Prostate gland (tissue), 2 donors: Measurements from ENCODE around the gene PPP1R17. TPM values are rescaled to one million over a fixed set of nuclear protein-coding genes. Genes with fewer than 3 reads are reported as not detected.

Source experiments
- DNase-seq: peaks from one replicate; pipeline ENCODE4 v3.0.0-alpha.2; 2019; ENCODE audit warnings: low spot score
- H3K27ac ChIP-seq, 2 donors: fragments of 200-600 bp; sonication (generic); 2 replicates each; pipeline ENCODE4 v1.5.1; 2017 to 2019
- H3K27me3 ChIP-seq: fragments of 200-600 bp; sonication (generic); replicated peaks from 2 replicates; pipeline ENCODE4 v1.5.1; 2019; ENCODE audit not compliant: insufficient read depth
- H3K36me3 ChIP-seq, 2 donors: fragments of 200-600 bp; sonication (generic); 1 replicate in 1 of 2; 2 replicates in 1 of 2; pipeline versions ENCODE4 v1.5.1 to v1.8.1; 2017 to 2019
- H3K4me1 ChIP-seq: fragments of 200-600 bp; sonication (generic); replicated peaks from 2 replicates; pipeline ENCODE4 v1.5.1; 2019
- H3K4me3 ChIP-seq, 2 donors: fragments of 200-600 bp; sonication (generic); 2 replicates each; pipeline ENCODE4 v1.5.1; 2017 to 2019
- H3K9me3 ChIP-seq: fragments of 200-600 bp; sonication (generic); 2 replicates; pipeline ENCODE4 v1.5.1; 2017
- CTCF ChIP-seq, 4 experiments: fragments of 200-600 bp in 2 of 4; fragments of 450-650 bp in 2 of 4; sonication (generic) in 2 of 4; IDR thresholded peaks; 1 replicate in 3 of 4; 2 replicates in 1 of 4; pipeline ENCODE4 v1.5.1; 2016 to 2019; ENCODE audit warnings: antibody characterized with exemption in 4 of 4, mild to moderate bottlenecking in 2 of 4, moderate library complexity in 2 of 4
- POLR2A ChIP-seq: fragments of 450-650 bp; IDR thresholded peaks from one replicate; pipeline ENCODE4 v1.6.1; 2016; ENCODE audit warnings: antibody characterized with exemption, mild to moderate bottlenecking
- POLR2AphosphoS5 ChIP-seq: sonication (generic); formaldehyde crosslinking; IDR thresholded peaks from one replicate; pipeline ENCODE4 v1.6.1; 2017; ENCODE audit warnings: antibody characterized with exemption
- WGBS: methylation state at CpG from one replicate; pipeline ENCODE4 v1.1.5; 2018; 5-methylcytosine and 5-hydroxymethylcytosine counted together
- intact Hi-C: fragments of 100-400 bp; cut with DNase I; formaldehyde crosslinking; loops from one replicate; pipeline ENCODE4 v1.14.2; 2022
- total RNA-seq, 2 donors: library from RNA; depleted of rRNA; stranded (reverse); fragments of >200 nt; gene quantifications; one replicate each; pipeline ENCODE4 v1.1.0, GENCODE V29; 2016

PPP1R17 gene
- total RNA-seq, 2 donors from 2014 or later = not detected

- Histone ChIP-seq H3K36me3 (no peaks in the 10 kb centered on the region), H3K4me3 (no peak overlapping the region), H3K4me1 (no peaks in the 10 kb centered on the region), H3K9me3 (no peaks in the 10 kb centered on the region), H3K27ac (no peak overlapping the region), H3K27me3 (peaks cover 3% of the 10 kb centered on the region)
- no peak for DNase-seq
- no peak for TF ChIP-seq CTCF (IDR thresholded peaks at IDR 0.05)
- no peak for TF ChIP-seq POLR2AphosphoS5
- TF ChIP-seq POLR2A = no peak
- intact Hi-C loops = no loop called here
- 58% methylated on average over 5 of the region's 5 CpGs for WGBS
Observed at GRCh38 chr7:31683445-31684225, 3.4 kb upstream of the PPP1R17 start.

GRCh38 chr7:31688372-31688771, 1.4 kb downstream of the PPP1R17 start:
- TF ChIP-seq POLR2A (no peak), CTCF (IDR thresholded peaks at IDR 0.05) (no peak)

DNA sequence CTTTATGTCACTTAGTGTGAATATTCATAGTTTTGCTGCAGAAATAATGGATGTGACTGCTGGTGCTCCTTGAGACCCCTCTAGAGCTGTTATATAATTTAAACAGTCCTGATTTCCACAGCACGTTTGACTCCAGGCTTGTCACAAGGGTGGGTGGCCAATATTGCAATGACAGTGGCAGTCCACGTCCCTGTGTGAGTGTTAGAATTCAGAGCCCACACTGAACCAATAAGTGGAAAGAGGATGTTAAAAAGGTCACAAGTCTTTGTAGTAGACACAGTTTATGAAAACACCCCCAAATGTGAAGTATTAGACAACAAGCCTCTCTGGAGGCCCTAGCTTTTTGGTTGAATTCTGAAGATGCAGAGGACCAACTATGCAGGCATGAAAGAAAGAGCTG, 2.0 kb downstream of the PPP1R17 start:
- no peak for DNase-seq
- intact Hi-C loops = no loop called here
- no peaks in the 10 kb centered on the region for H3K9me3 ChIP-seq
- H3K27me3 ChIP-seq = no peaks in the 10 kb centered on the region
- no peak overlapping the region for H3K27ac ChIP-seq
- 52% methylated on average over 2 of the region's 2 CpGs for WGBS
- no peak overlapping the region for H3K4me3 ChIP-seq
- H3K36me3 ChIP-seq = no peaks in the 10 kb centered on the region
- TF ChIP-seq POLR2A (no peak), POLR2AphosphoS5 (no peak), CTCF (IDR thresholded peaks at IDR 0.05) (no peak)
- H3K4me1 ChIP-seq = no peaks in the 10 kb centered on the region

More at GRCh38 chr7:31688372-31688771, 1.4 kb downstream of the PPP1R17 start:
- H3K36me3 ChIP-seq = no peaks in the 10 kb centered on the region
- H3K27me3 ChIP-seq = no peaks in the 10 kb centered on the region
- H3K9me3 ChIP-seq = no peaks in the 10 kb centered on the region
- no peak overlapping the region for H3K4me3 ChIP-seq
- 86% methylated on average over 3 of the region's 3 CpGs for WGBS
- intact Hi-C loops = no loop called here
- H3K4me1 ChIP-seq = no peaks in the 10 kb centered on the region
- H3K27ac ChIP-seq = no peak overlapping the region
- no peak for DNase-seq

GRCh38 chr7:31690935-31691334, 3.9 kb downstream of the PPP1R17 start:
- Histone ChIP-seq H3K4me1 (no peaks in the 10 kb centered on the region), H3K4me3 (no peak overlapping the region), H3K27me3 (no peaks in the 10 kb centered on the region), H3K36me3 (no peaks in the 10 kb centered on the region), H3K27ac (no peak overlapping the region), H3K9me3 (no peaks in the 10 kb centered on the region)
- no peak for DNase-seq
- intact Hi-C loops = no loop called here
- WGBS = 16% methylated on average over 2 of the region's 2 CpGs
- TF ChIP-seq POLR2A (no peak), POLR2AphosphoS5 (no peak), CTCF (IDR thresholded peaks at IDR 0.05) (no peak)

DNA sequence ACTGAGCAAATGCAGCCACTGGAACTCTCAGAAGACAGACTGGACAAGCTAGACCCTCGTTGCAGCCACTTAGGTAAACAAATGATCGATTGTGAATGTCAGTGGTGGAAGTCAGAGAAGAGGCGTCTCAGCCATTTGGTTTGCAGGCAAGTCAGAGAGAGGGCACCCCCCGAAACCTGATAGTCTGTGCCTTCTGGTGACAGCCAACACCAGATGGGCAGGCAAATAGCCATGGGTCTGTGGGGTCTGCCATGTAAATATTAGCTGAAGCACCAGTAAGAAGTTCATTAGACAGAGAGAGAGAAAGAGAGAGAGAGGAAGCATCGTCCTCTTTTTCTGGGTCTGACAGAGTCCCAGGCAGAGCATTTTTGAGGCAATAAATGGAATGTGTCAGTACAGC, 5.4 kb downstream of the PPP1R17 start:
- H3K9me3 ChIP-seq = no peaks in the 10 kb centered on the region
- H3K27ac ChIP-seq = no peak overlapping the region
- WGBS = 34% methylated on average over 5 of the region's 5 CpGs
- intact Hi-C loops = no loop called here
- DNase-seq = no peak
- no peak for TF ChIP-seq CTCF (IDR thresholded peaks at IDR 0.05)
- no peaks in the 10 kb centered on the region for H3K27me3 ChIP-seq
- H3K4me1 ChIP-seq = no peaks in the 10 kb centered on the region
- H3K4me3 ChIP-seq = no peak overlapping the region
- no peaks in the 10 kb centered on the region for H3K36me3 ChIP-seq
